Measurements from ENCODE around the gene GINS1.

DNA sequence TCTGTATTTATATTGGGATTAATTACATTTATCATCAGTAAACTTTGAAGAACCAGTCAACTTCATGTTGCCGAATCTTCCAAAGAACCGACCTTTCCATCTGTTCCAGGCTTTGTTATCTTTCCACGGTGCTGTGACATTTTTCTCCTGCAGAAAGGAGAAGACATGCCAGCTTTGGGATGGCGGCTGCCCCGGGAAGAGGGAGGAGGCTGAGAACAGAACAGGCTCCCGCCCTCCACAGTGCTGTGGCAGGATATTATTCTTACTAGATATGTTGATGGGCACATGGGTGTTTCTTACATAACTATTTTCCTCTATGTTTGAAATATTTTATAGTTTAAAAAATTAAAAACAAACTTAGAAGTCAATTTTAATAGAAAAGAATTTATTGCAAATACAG lies 44.9 kb downstream of the GINS1 start:
- TF ChIP-seq CTCF (IDR thresholded peaks at IDR 0.05 in 8 of 11, conservative IDR thresholded peaks at IDR 0.05 in 3 of 11) (no peak), POLR2A (IDR thresholded peaks at IDR 0.05) (no peak)
